ENCODE data around the gene PHLPP1. TPM values are rescaled to one million over a fixed set of nuclear protein-coding genes. Genes with fewer than 3 reads are reported as not detected.

PHLPP1 gene
- total RNA-seq, 2 experiments from 2014 or later, result 6.8 to 7.1 TPM

DNA sequence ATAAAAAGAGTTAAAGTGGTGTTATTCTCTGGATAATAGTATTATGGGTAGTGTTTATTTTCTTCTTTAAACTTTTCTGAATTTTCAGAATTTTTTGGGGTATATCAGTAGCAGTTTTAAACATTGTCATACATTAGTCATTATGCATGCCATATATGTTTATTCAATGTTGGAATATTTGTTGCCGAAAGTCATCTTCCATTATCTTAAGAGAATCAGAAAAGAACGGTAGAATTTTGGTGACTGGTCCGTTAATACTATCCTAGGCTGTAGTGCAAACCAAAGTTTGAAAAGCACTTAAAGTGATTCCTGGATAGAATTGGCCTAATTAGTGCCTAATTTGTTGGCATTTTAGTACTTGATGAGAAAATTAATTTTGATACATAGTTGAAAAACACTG lies 244.1 kb downstream of the PHLPP1 start:
- TF ChIP-seq, protein P1, sequence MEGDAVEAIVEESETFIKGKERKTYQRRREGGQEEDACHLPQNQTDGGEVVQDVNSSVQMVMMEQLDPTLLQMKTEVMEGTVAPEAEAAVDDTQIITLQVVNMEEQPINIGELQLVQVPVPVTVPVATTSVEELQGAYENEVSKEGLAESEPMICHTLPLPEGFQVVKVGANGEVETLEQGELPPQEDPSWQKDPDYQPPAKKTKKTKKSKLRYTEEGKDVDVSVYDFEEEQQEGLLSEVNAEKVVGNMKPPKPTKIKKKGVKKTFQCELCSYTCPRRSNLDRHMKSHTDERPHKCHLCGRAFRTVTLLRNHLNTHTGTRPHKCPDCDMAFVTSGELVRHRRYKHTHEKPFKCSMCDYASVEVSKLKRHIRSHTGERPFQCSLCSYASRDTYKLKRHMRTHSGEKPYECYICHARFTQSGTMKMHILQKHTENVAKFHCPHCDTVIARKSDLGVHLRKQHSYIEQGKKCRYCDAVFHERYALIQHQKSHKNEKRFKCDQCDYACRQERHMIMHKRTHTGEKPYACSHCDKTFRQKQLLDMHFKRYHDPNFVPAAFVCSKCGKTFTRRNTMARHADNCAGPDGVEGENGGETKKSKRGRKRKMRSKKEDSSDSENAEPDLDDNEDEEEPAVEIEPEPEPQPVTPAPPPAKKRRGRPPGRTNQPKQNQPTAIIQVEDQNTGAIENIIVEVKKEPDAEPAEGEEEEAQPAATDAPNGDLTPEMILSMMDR (IDR thresholded peaks at IDR 0.05), result no peak
- Mint-ChIP-seq H3K4me1 (ENCODE audit: low read depth) (peaks cover 5% of the 10 kb centered on the region), H3K27me3 (no peaks in the 10 kb centered on the region), H3K9me3 (no peaks in the 10 kb centered on the region), H3K4me3 (no peak overlapping the region), H3K36me3 (ENCODE audit: low read depth) (no peaks in the 10 kb centered on the region), H3K27ac (no peak overlapping the region)
- intact Hi-C loops (cut with DNase I, micrococcal nuclease), result loop anchor here in 1 of 2 experiments (5.0 kb wide), 1 partner anchor 242 kb away; the partner anchor contains the start of gene PHLPP1
- Histone ChIP-seq H3K27ac (ENCODE audit: low read depth in 1 of 2, low read length in 2 of 2) (no peak overlapping the region), H3K4me3 (ENCODE audit: low read length) (no peak overlapping the region), H3K27me3 (ENCODE audit: control insufficient read depth in 1 of 2, insufficient read depth in 2 of 2, low read length in 2 of 2) (no peaks in the 10 kb centered on the region), H3K9me3 (ENCODE audit: control insufficient read depth in 1 of 2, insufficient read depth in 1 of 2, low read length in 2 of 2) (no peaks in the 10 kb centered on the region), H3K4me1 (ENCODE audit: insufficient read depth, low read length) (no peaks in the 10 kb centered on the region), H3K36me3 (ENCODE audit: insufficient read depth, low read length) (no peaks in the 10 kb centered on the region)
- ATAC-seq (ENCODE audit: poor library complexity) (no peak), DNase-seq (no peak)
- ChIA-PET POLR2A (no interaction called here), CTCF (no interaction called here)

DNA sequence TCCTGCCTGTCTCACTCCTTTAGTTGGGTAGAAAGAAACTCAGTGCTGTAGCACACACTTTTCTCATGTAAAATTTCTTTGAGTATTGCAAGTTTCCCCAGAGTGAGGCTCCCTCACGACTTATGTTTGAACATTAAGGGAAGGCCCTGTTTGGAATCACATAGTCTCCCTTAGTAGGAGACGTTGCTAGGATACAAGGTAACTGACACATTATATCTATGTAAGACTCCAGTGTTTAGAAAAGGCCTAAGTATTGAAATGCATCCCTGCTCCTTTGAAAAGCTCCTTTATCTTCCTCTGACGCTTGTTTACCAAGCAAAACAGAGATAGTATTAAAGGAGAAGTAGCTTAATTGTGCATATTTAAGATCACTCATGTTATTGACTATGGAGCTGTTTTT lies 248.2 kb downstream of the PHLPP1 start:
- ChIA-PET POLR2A (no interaction called here), CTCF (no interaction called here)
- ATAC-seq (ENCODE audit: poor library complexity) (no peak), DNase-seq (no peak)
- no peaks in the 10 kb centered on the region for H3K36me3 ChIP-seq (ENCODE audit: insufficient read depth, low read length)
- TF ChIP-seq, protein P1 (IDR thresholded peaks at IDR 0.05), result no peak
- peaks cover 4% of the 10 kb centered on the region for H3K36me3 Mint-ChIP-seq (ENCODE audit: low read depth)
- no peaks in the 10 kb centered on the region for H3K4me1 ChIP-seq (ENCODE audit: insufficient read depth, low read length)
- no peak overlapping the region for H3K27ac ChIP-seq (ENCODE audit: low read depth in 1 of 2, low read length in 2 of 2)
- no peak overlapping the region for H3K27ac Mint-ChIP-seq
- intact Hi-C loops (cut with DNase I, micrococcal nuclease), result no loop called here
- no peaks in the 10 kb centered on the region for H3K27me3 ChIP-seq (ENCODE audit: control insufficient read depth in 1 of 2, insufficient read depth in 2 of 2, low read length in 2 of 2)
- H3K27me3 Mint-ChIP-seq, result no peaks in the 10 kb centered on the region
- no peak overlapping the region for H3K4me3 ChIP-seq (ENCODE audit: low read length)
- no peaks in the 10 kb centered on the region for H3K4me1 Mint-ChIP-seq (ENCODE audit: low read depth)
- H3K9me3 ChIP-seq (ENCODE audit: control insufficient read depth in 1 of 2, insufficient read depth in 1 of 2, low read length in 2 of 2), result no peaks in the 10 kb centered on the region
- no peak overlapping the region for H3K4me3 Mint-ChIP-seq
- H3K9me3 Mint-ChIP-seq, result no peaks in the 10 kb centered on the region

DNA sequence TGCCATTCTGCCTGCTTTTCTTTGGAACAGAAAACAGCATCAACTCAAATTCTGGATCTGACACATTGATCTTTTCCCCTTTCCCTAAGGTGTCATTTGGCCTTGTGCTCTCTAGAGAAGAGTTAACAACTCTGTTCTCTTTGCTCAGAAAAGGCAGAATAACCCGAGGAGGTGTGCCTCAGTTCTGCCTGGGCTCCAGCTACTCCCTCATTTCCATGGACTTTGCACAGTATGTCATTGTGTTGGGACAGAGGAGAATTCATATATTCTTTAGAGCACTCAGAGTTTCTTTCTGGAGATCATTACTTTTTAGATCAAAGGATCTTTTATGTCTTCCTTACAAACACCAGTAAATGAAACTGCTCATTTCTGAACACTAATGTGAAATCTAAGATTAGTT lies 249.1 kb downstream of the PHLPP1 start:
- ChIA-PET POLR2A (no interaction called here), CTCF (no interaction called here)
- Histone ChIP-seq H3K27ac (ENCODE audit: low read depth in 1 of 2, low read length in 2 of 2) (no peak overlapping the region), H3K4me3 (ENCODE audit: low read length) (no peak overlapping the region), H3K4me1 (ENCODE audit: insufficient read depth, low read length) (no peaks in the 10 kb centered on the region), H3K27me3 (ENCODE audit: control insufficient read depth in 1 of 2, insufficient read depth in 2 of 2, low read length in 2 of 2) (no peaks in the 10 kb centered on the region), H3K9me3 (ENCODE audit: control insufficient read depth in 1 of 2, insufficient read depth in 1 of 2, low read length in 2 of 2) (no peaks in the 10 kb centered on the region), H3K36me3 (ENCODE audit: insufficient read depth, low read length) (no peaks in the 10 kb centered on the region)
- ATAC-seq (ENCODE audit: poor library complexity), result no peak
- Mint-ChIP-seq H3K9me3 (no peaks in the 10 kb centered on the region), H3K36me3 (ENCODE audit: low read depth) (peaks cover 4% of the 10 kb centered on the region), H3K4me3 (no peak overlapping the region), H3K4me1 (ENCODE audit: low read depth) (no peaks in the 10 kb centered on the region), H3K27me3 (no peaks in the 10 kb centered on the region), H3K27ac (no peak overlapping the region)
- TF ChIP-seq, protein P1 (IDR thresholded peaks at IDR 0.05), result no peak
- DNase-seq, result no peak
- intact Hi-C loops (cut with DNase I, micrococcal nuclease), result no loop called here
